ENCODE results near the gene MYL4.

Gene MYL4

GRCh38 chr17:47231334-47231733, 22.2 kb downstream of the MYL4 start:
- no peaks in the 10 kb centered on the region for H3K36me3 Mint-ChIP-seq
- H3K27ac Mint-ChIP-seq, result no peak overlapping the region
- no peaks in the 10 kb centered on the region for H3K9me3 Mint-ChIP-seq
- no peak overlapping the region for H3K4me3 Mint-ChIP-seq
- DNase-seq, result no peak
- CTCF ChIA-PET, result interaction anchor here (0.7 to 2.0 kb wide), 5 partner anchors 11 to 135 kb away, joined by 3 to 4 read pairs (median 3); no protein-coding TSS in a partner anchor
- peaks cover 49% of the 10 kb centered on the region for H3K27me3 Mint-ChIP-seq
- H3K4me1 Mint-ChIP-seq, result peaks cover 15% of the 10 kb centered on the region

DNA sequence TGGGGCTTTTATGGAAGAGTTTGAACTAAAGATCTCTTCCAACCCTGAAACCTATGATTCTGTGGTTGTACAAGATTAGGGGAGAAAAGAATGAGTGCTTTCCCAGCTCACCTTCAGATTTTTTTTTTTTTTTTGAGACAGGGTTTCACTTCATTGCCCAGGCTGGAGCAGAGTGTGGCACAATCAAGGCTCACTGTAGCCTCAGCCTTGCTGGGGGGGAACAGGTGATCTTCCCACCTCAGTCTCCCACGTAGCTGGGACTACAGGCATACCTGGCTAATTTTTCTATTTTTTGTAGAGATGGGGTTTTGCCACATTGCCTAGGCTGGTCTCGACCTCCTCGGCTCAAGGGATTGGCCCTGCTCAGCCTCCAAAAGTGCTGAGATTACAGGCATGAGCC, 22.7 kb downstream of the MYL4 start:
- H3K4me1 Mint-ChIP-seq, result peaks cover 15% of the 10 kb centered on the region
- H3K27me3 Mint-ChIP-seq, result peaks cover 48% of the 10 kb centered on the region
- CTCF ChIA-PET, result interaction anchor here (0.8 to 2.0 kb wide), 2 partner anchors 11 to 83 kb away, joined by 3 to 4 read pairs; no protein-coding TSS in a partner anchor
- H3K9me3 Mint-ChIP-seq, result peaks cover under 1% of the 10 kb centered on the region
- no peak for DNase-seq
- no peak overlapping the region for H3K27ac Mint-ChIP-seq
- H3K4me3 Mint-ChIP-seq, result no peak overlapping the region
- H3K36me3 Mint-ChIP-seq, result no peaks in the 10 kb centered on the region

- Mint-ChIP-seq H3K27me3 (peaks cover 47% of the 10 kb centered on the region), H3K27ac (no peak overlapping the region), H3K4me3 (no peak overlapping the region), H3K9me3 (peaks cover 2% of the 10 kb centered on the region), H3K4me1 (peaks cover 15% of the 10 kb centered on the region), H3K36me3 (no peaks in the 10 kb centered on the region)
- CTCF ChIA-PET, result no interaction called here
- DNase-seq, result no peak
Measured at GRCh38 chr17:47232465-47232864, 23.3 kb downstream of the MYL4 start.

- Mint-ChIP-seq H3K36me3 (no peaks in the 10 kb centered on the region), H3K27me3 (peaks cover 38% of the 10 kb centered on the region), H3K4me3 (no peak overlapping the region), H3K4me1 (peaks cover 11% of the 10 kb centered on the region), H3K27ac (no peak overlapping the region), H3K9me3 (peaks cover 2% of the 10 kb centered on the region)
- CTCF ChIA-PET, result no interaction called here
- no peak for DNase-seq
Measured at GRCh38 chr17:47235506-47235905, 26.4 kb downstream of the MYL4 start.

DNA sequence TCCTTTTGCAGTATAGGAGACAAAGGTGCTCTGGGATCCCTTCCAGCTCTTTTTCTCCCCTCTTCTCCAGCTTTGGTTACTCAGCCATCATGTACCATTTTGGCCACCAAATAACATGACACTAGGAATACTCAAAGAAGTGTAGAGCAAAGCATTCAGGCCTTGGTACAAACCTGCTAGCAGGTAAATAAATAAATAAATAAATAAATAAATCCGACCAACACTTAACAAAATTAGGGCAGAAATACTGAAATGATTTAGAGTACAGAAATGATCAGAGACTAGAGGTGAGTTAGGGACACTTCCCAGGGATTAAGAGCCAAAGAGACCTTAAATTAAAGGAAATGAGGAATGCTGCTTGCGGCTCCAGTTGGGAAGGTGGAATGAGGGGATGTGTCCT, 26.8 kb downstream of the MYL4 start:
- no peak overlapping the region for H3K4me3 Mint-ChIP-seq
- H3K4me1 Mint-ChIP-seq, result peaks cover 11% of the 10 kb centered on the region
- no peak overlapping the region for H3K27ac Mint-ChIP-seq
- peaks cover 2% of the 10 kb centered on the region for H3K9me3 Mint-ChIP-seq
- peaks cover 36% of the 10 kb centered on the region for H3K27me3 Mint-ChIP-seq
- CTCF ChIA-PET, result no interaction called here
- DNase-seq, result no peak
- no peaks in the 10 kb centered on the region for H3K36me3 Mint-ChIP-seq

- H3K9me3 Mint-ChIP-seq, result peaks cover 2% of the 10 kb centered on the region
- H3K4me3 Mint-ChIP-seq, result no peak overlapping the region
- H3K27ac Mint-ChIP-seq, result no peak overlapping the region
- peaks cover 32% of the 10 kb centered on the region for H3K27me3 Mint-ChIP-seq
- H3K4me1 Mint-ChIP-seq, result peaks cover 11% of the 10 kb centered on the region
- DNase-seq, result no peak
- no peaks in the 10 kb centered on the region for H3K36me3 Mint-ChIP-seq
- CTCF ChIA-PET, result no interaction called here
Measured at GRCh38 chr17:47237841-47238240, 28.7 kb downstream of the MYL4 start.

DNA sequence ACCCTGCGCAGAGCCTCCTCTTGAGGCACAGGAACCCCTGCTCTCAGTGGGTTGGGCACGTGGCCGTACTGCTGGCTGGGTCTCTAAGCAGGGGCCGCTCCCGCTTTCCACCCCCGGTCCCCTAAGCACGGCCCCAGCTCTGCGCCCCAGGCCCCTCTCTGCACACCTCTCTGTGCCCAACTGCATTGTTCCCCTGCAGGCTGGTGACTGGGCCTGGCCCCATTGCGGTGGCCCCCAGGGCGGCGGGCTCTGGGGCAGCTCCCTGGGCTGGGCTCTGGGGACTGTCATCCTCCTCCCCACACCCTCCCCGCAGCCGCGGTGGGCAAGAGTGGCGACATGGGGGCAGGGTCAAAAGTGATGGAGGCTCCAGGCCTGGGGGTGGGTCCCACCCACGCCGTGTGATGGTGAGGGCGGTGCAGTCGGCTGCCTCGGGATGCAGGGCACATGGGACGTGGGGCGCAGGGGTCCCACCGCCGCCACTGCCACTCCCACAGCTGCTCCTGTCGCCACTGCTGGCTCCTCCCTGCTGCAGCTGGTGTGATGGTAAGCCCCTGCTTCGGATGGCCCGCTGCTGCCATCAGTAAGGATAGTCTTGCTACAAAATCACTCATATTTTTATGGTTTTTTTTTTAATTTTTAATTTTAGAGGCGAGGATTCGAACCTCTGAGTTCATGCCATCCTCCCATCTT, 29.3 kb downstream of the MYL4 start:
- CTCF ChIA-PET, result no interaction called here
- Mint-ChIP-seq H3K27ac (no peak overlapping the region), H3K36me3 (no peaks in the 10 kb centered on the region), H3K9me3 (peaks cover 2% of the 10 kb centered on the region), H3K4me1 (peaks cover 11% of the 10 kb centered on the region), H3K4me3 (no peak overlapping the region), H3K27me3 (peaks cover 39% of the 10 kb centered on the region)
- DNase-seq, result no peak

DNA sequence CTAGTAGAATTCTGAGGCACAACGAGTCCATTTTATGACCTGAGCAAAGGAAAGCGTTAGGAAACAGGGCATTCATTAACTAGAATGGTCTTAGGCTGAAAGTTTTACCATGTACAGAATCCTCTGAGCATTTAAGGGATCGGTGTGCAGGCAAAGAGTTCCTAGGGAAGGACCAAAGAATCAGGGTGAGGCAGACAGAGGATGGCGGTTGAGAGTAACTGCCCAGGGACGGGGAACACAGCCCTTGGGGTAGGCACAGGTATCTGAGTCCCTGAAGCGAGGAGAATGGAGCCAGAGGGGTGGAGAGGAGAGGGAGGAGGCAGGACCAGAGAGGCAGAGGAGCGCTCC, 30.4 kb downstream of the MYL4 start:
- DNase-seq, result no peak
- CTCF ChIA-PET, result interaction anchor here (1.1 kb wide), 1 partner anchor 21 kb away, joined by 3 read pairs; no protein-coding TSS in a partner anchor
- H3K36me3 Mint-ChIP-seq, result no peaks in the 10 kb centered on the region

GRCh38 chr17:47239967-47240651, 31.0 kb downstream of the MYL4 start:
- DNase-seq, result no peak
- Mint-ChIP-seq H3K4me3 (no peak overlapping the region), H3K27me3 (peaks cover 49% of the 10 kb centered on the region), H3K9me3 (peaks cover 2% of the 10 kb centered on the region), H3K27ac (no peak overlapping the region), H3K4me1 (peaks cover 11% of the 10 kb centered on the region), H3K36me3 (no peaks in the 10 kb centered on the region)
- CTCF ChIA-PET, result interaction anchor here (1.1 to 1.2 kb wide), 2 partner anchors 11 to 21 kb away, joined by 3 read pairs; no protein-coding TSS in a partner anchor

More for the DNA sequence above, 30.4 kb downstream of the MYL4 start:
- Mint-ChIP-seq H3K9me3 (peaks cover 2% of the 10 kb centered on the region), H3K27me3 (peaks cover 46% of the 10 kb centered on the region), H3K27ac (no peak overlapping the region), H3K4me3 (no peak overlapping the region), H3K4me1 (peaks cover 11% of the 10 kb centered on the region)

DNA sequence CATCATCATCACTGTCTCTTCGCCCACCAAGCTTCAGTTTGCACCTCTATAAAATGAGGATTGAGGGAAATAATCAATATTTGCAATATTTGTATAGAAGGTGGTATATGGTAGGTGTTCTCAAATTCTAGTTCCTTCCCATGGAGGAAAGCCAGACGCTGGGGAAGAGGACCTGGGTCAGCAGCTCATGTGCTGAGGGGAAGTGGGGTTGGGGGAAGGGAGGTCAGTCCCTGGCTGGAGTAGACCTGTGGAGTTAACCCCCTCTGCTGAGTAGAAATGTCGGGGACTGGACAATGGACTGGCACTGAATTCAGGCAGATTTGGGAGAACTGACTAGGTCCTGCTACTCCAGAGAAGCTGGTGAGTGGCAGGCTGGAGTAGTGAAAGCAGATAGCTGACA, 31.7 kb downstream of the MYL4 start:
- peaks cover 11% of the 10 kb centered on the region for H3K4me1 Mint-ChIP-seq
- H3K36me3 Mint-ChIP-seq, result no peaks in the 10 kb centered on the region
- DNase-seq, result no peak
- peaks cover 48% of the 10 kb centered on the region for H3K27me3 Mint-ChIP-seq
- H3K9me3 Mint-ChIP-seq, result peaks cover 2% of the 10 kb centered on the region
- no peak overlapping the region for H3K27ac Mint-ChIP-seq
- no peak overlapping the region for H3K4me3 Mint-ChIP-seq
- CTCF ChIA-PET, result interaction anchor here (1.2 kb wide), 1 partner anchor 12 kb away, joined by 3 read pairs; no protein-coding TSS in a partner anchor

GRCh38 chr17:47242648-47243047, 33.5 kb downstream of the MYL4 start:
- H3K4me3 Mint-ChIP-seq, result no peak overlapping the region
- CTCF ChIA-PET, result interaction anchor here (0.8 to 1.3 kb wide), 3 partner anchors 9 to 14 kb away, joined by 3 to 5 read pairs (median 4); no protein-coding TSS in a partner anchor
- H3K36me3 Mint-ChIP-seq, result no peaks in the 10 kb centered on the region
- DNase-seq, result no peak
- H3K27ac Mint-ChIP-seq, result no peak overlapping the region
- H3K4me1 Mint-ChIP-seq, result peaks cover 11% of the 10 kb centered on the region
- H3K27me3 Mint-ChIP-seq, result peaks cover 41% of the 10 kb centered on the region
- no peaks in the 10 kb centered on the region for H3K9me3 Mint-ChIP-seq

- DNase-seq, result no peak
- H3K27ac Mint-ChIP-seq, result peak overlapping the region; percentile 58
- H3K9me3 Mint-ChIP-seq, result no peaks in the 10 kb centered on the region
- CTCF ChIA-PET, result interaction anchor here (1.3 kb wide), 2 partner anchors 13 to 15 kb away, joined by 4 to 5 read pairs; no protein-coding TSS in a partner anchor
- H3K4me3 Mint-ChIP-seq, result no peak overlapping the region
- peaks cover 44% of the 10 kb centered on the region for H3K27me3 Mint-ChIP-seq
- H3K4me1 Mint-ChIP-seq, result peaks cover 11% of the 10 kb centered on the region
- no peaks in the 10 kb centered on the region for H3K36me3 Mint-ChIP-seq
Measured at GRCh38 chr17:47243737-47244598, 34.8 kb downstream of the MYL4 start.

DNA sequence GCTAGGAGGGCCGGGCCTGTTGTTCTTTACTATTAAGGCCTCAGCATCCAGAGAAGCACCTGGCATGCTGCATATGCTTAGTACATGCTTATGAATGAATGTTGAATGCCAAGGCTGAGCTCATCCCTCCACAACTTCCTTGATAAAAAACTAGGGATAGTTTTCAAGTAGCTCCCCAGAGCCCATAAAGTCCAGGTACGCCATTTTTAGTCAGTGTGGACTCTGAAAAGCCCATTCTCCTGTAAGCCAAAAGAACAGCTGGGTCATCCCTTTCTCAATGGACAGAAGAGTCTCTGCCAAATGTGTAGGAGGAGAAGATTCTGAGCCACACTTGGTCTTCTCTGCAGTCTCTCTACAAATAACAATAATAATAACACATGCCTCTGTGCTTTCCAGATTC, 35.5 kb downstream of the MYL4 start:
- CTCF ChIA-PET, result interaction anchor here (1.3 kb wide), 1 partner anchor 14 kb away, joined by 4 read pairs; no protein-coding TSS in a partner anchor

GRCh38 chr17:47246120-47246519, 37.0 kb downstream of the MYL4 start:
- H3K27ac Mint-ChIP-seq, result no peak overlapping the region
- H3K4me1 Mint-ChIP-seq, result no peaks in the 10 kb centered on the region
- no peak for DNase-seq
- CTCF ChIA-PET, result interaction anchor here (0.6 kb wide), 1 partner anchor 26 kb away, joined by 4 read pairs; no protein-coding TSS in a partner anchor
- H3K36me3 Mint-ChIP-seq, result no peaks in the 10 kb centered on the region
- peaks cover 44% of the 10 kb centered on the region for H3K27me3 Mint-ChIP-seq
- H3K4me3 Mint-ChIP-seq, result no peak overlapping the region
- H3K9me3 Mint-ChIP-seq, result no peaks in the 10 kb centered on the region

More for the DNA sequence above, 35.5 kb downstream of the MYL4 start:
- H3K36me3 Mint-ChIP-seq, result no peaks in the 10 kb centered on the region
- DNase-seq, result no peak
- peaks cover 7% of the 10 kb centered on the region for H3K4me1 Mint-ChIP-seq
- no peaks in the 10 kb centered on the region for H3K9me3 Mint-ChIP-seq
- no peak overlapping the region for H3K4me3 Mint-ChIP-seq
- H3K27me3 Mint-ChIP-seq, result peaks cover 46% of the 10 kb centered on the region
- H3K27ac Mint-ChIP-seq, result no peak overlapping the region
